ENCODE data around the gene THSD7A.
A peak's percentile ranks its signal among the peaks of the same experiment; 100 is the strongest.

THSD7A gene

DNA sequence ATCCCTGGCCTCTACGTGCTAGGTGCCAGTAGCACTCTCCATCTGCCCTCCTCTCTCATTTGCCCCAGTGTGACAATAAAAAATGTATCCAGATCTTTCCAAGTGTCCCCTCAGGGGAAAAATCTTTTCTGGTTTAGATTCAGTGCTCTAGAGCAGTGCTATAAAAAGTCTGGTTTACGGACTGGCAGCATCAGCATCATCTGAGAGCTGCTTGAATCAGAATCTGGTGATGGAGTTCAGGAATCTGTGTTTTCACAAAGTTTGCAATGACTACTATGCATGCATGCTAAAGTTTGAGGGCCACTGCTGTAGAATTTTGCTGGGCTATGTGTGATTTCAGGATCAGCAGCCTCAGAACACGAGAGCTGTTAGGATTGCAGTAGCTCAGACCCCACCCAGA is 501.8 kb downstream of the THSD7A start:
- in situ Hi-C loops (cut with HindIII; ENCODE audit: low sequenced_read_pairs), result no loop called here
- TF ChIP-seq, protein P1, sequence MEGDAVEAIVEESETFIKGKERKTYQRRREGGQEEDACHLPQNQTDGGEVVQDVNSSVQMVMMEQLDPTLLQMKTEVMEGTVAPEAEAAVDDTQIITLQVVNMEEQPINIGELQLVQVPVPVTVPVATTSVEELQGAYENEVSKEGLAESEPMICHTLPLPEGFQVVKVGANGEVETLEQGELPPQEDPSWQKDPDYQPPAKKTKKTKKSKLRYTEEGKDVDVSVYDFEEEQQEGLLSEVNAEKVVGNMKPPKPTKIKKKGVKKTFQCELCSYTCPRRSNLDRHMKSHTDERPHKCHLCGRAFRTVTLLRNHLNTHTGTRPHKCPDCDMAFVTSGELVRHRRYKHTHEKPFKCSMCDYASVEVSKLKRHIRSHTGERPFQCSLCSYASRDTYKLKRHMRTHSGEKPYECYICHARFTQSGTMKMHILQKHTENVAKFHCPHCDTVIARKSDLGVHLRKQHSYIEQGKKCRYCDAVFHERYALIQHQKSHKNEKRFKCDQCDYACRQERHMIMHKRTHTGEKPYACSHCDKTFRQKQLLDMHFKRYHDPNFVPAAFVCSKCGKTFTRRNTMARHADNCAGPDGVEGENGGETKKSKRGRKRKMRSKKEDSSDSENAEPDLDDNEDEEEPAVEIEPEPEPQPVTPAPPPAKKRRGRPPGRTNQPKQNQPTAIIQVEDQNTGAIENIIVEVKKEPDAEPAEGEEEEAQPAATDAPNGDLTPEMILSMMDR (IDR thresholded peaks at IDR 0.05; ENCODE audit: low read depth, low read length, missing control alignments), result no peak
- no peak overlapping the region for H3K4me3 ChIP-seq (ENCODE audit: low read depth, low read length)
- DNase-seq (ENCODE audit: low read depth), result no peak

DNA sequence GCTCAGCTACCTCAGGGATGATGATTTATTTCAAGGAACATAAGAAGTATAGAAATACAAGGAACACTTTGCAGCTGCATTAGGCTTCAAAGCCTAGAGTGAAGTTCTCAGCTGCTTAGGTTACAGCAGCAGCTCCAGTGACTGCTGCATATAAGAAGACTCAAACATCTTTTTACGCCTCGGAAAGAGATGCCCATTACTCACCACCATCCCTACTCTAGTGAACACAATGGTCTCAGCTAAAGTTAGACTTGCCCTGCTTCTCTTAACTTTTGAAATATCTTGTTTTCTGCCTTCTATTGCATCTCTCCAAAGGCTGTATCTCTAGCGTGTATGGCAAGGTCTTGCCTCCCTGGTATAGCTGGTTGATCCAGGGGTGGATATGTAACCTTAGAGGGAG is 502.4 kb downstream of the THSD7A start:
- H3K4me3 ChIP-seq (ENCODE audit: low read depth, low read length), result no peak overlapping the region
- TF ChIP-seq, protein P1 (IDR thresholded peaks at IDR 0.05; ENCODE audit: low read depth, low read length, missing control alignments), result no peak
- DNase-seq (ENCODE audit: low read depth), result no peak
- in situ Hi-C loops (cut with HindIII; ENCODE audit: low sequenced_read_pairs), result no loop called here

DNA sequence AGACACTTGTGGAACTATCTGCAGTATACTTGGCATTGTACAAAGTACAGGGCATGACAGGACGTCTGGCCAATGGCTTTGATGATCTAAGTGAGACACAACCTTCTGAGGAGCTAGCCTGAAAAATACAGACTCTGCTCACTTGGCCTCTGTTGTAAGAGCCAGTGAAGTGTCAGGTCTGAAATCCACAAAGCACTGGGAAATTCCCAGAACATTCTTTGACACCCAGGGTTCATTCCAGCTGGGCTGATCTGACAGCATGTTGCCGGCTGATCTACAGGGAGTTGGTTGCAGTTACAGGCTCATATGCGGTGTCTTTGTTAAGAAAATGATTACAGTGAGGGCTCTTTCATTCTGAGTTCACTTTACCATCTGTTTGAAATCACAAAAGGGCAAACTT is 503.7 kb downstream of the THSD7A start:
- no peak overlapping the region for H3K4me3 ChIP-seq (ENCODE audit: low read depth, low read length)
- DNase-seq (ENCODE audit: low read depth), result peak; percentile 27
- in situ Hi-C loops (cut with HindIII; ENCODE audit: low sequenced_read_pairs), result no loop called here
- TF ChIP-seq, protein P1 (IDR thresholded peaks at IDR 0.05; ENCODE audit: low read depth, low read length, missing control alignments), result no peak

DNA sequence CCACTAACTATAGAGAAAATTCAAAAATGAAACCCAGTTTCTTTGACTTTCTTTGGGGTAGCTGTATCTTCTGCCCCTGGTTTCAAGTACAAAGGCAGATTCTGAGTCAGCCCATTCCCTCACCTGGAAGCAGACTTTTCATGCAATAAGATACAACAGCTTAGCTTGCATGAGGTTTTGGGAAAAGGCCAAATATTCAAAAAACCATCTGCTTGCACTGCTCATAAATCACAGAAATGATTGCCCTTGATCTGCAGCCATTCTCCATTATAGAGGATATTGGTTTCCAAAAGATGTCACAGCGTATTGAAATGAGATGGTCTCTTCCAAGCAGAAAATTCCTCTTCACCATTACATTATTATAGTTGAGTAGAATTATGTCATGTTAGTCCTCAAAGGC is 504.4 kb downstream of the THSD7A start:
- in situ Hi-C loops (cut with HindIII; ENCODE audit: low sequenced_read_pairs), result no loop called here
- peak; percentile 5 for DNase-seq (ENCODE audit: low read depth)
- TF ChIP-seq, protein P1 (IDR thresholded peaks at IDR 0.05; ENCODE audit: low read depth, low read length, missing control alignments), result no peak
- no peak overlapping the region for H3K4me3 ChIP-seq (ENCODE audit: low read depth, low read length)

All from astrocyte of the cerebellum (primary cell).